Endodermal cell (in vitro differentiated cells): ENCODE results near the gene PLCB1. TPM values are rescaled to one million over a fixed set of nuclear protein-coding genes. Genes with fewer than 3 reads are reported as not detected.

Experiments
- DNase-seq: peaks from one replicate; pipeline ENCODE4 v3.0.0-alpha.2; 2017
- H3K27ac ChIP-seq: 2 replicates; pipeline ENCODE4 v1.5.1; 2013; ENCODE audit warnings: mild to moderate bottlenecking, low read depth, low read length, moderate library complexity
- H3K27me3 ChIP-seq: 2 replicates; pipeline ENCODE4 v1.6.1; 2013; ENCODE audit warnings: mild to moderate bottlenecking, low read length, moderate library complexity; ENCODE audit not compliant: insufficient read depth, control insufficient read depth, poor library complexity, severe bottlenecking
- H3K36me3 ChIP-seq: 2 replicates; pipeline ENCODE4 v1.7.0; 2013; ENCODE audit warnings: mild to moderate bottlenecking, low read length, moderate library complexity; ENCODE audit not compliant: control insufficient read depth, insufficient read depth
- H3K4me1 ChIP-seq: one replicate; pipeline ENCODE4 v1.7.0; 2013; ENCODE audit warnings: low read length; ENCODE audit not compliant: control insufficient read depth, insufficient read depth
- H3K4me3 ChIP-seq: 2 replicates; pipeline ENCODE4 v1.5.1; 2013; ENCODE audit warnings: mild to moderate bottlenecking, low read length, moderate library complexity
- H3K9ac ChIP-seq: 2 replicates; pipeline ENCODE4 v1.6.1; 2013; ENCODE audit warnings: mild to moderate bottlenecking, low read length, moderate library complexity; ENCODE audit not compliant: poor library complexity, severe bottlenecking; ENCODE audit errors: extremely low read depth
- H3K9me3 ChIP-seq: 2 replicates; pipeline ENCODE4 v1.6.1; 2013; ENCODE audit warnings: mild to moderate bottlenecking, low read length, moderate library complexity; ENCODE audit not compliant: control insufficient read depth
- H3K27ac Mint-ChIP-seq: 2 replicates; pipeline ENCODE4 v1.8.0; 2020; ENCODE audit warnings: mixed read lengths
- H3K27me3 Mint-ChIP-seq: 2 replicates; pipeline ENCODE4 v1.8.0; 2021; ENCODE audit warnings: mild to moderate bottlenecking, mixed read lengths; ENCODE audit not compliant: insufficient read depth
- H3K36me3 Mint-ChIP-seq: 2 replicates; pipeline ENCODE4 v1.8.0; 2020; ENCODE audit warnings: low read depth, mixed read lengths
- H3K4me1 Mint-ChIP-seq: 2 replicates; pipeline ENCODE4 v1.8.0; 2020; ENCODE audit warnings: mixed read lengths
- H3K4me3 Mint-ChIP-seq: 2 replicates; pipeline ENCODE4 v1.8.0; 2020; ENCODE audit warnings: mild to moderate bottlenecking, moderate library complexity, mixed read lengths
- H3K9me3 Mint-ChIP-seq: 2 replicates; pipeline ENCODE4 v1.8.0; 2020; ENCODE audit warnings: mild to moderate bottlenecking, mixed read lengths
- WGBS, 2 experiments: methylation state at CpG; one replicate each; pipeline versions ENCODE4 v1.1.5 to v1.1.7; 2013; ENCODE audit warnings: missing lambda C conversion rate in 2 of 2, mixed read lengths in 1 of 2; ENCODE audit not compliant: insufficient coverage in 1 of 2, insufficient read length in 1 of 2; 5-methylcytosine and 5-hydroxymethylcytosine counted together
- total RNA-seq, 2 donors: library from RNA; stranded (reverse); fragmentation: NEBNext Ultra II Directional in 1 of 2; extraction: Animal tissue kit (Norgen Biotek cat#: 25700) in 1 of 2; gene quantifications; 2 replicates in 1 of 2; 3 replicates in 1 of 2; pipeline ENCODE4 v1.2.1, GENCODE V29; 2021
- TF ChIP-seq, protein P1 (sequence below): fragments of 200-600 bp; sonication (generic); conservative IDR thresholded peaks from 2 replicates; pipeline ENCODE4 v1.5.0; 2021; ENCODE audit warnings: antibody characterized with exemption, mild to moderate bottlenecking

Gene PLCB1
- total RNA-seq, 2 donors from 2014 or later: 15.3 to 16.5 TPM

DNA sequence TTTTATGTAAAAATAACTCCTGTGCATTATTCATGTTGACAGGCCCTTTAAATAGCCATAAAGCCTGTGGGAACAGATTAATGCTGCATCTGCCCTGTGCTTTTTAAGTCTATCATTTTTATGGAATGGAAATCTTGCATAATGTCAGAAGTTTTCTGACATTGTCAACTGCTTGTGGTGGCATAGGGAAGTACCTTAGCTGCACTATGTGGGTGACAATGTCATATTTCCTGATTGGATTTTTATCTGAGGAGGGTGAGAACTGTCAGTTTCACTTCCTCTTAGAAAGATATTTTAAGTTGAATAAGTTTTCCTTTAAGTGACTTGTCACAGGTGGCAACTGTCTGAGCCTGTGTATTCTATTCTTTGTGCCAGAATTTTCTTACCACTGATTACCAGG is 267.9 kb downstream of the PLCB1 start:
- H3K9me3 Mint-ChIP-seq: peaks cover 4% of the 10 kb centered on the region
- H3K27me3 ChIP-seq: no peaks in the 10 kb centered on the region
- H3K27ac Mint-ChIP-seq: no peak overlapping the region
- H3K9ac ChIP-seq: no peak overlapping the region
- no peaks in the 10 kb centered on the region for H3K4me1 ChIP-seq
- H3K4me3 ChIP-seq: no peak overlapping the region
- no peak overlapping the region for H3K27ac ChIP-seq
- DNase-seq: no peak
- H3K27me3 Mint-ChIP-seq: no peaks in the 10 kb centered on the region
- no peaks in the 10 kb centered on the region for H3K36me3 Mint-ChIP-seq
- TF ChIP-seq, protein P1, sequence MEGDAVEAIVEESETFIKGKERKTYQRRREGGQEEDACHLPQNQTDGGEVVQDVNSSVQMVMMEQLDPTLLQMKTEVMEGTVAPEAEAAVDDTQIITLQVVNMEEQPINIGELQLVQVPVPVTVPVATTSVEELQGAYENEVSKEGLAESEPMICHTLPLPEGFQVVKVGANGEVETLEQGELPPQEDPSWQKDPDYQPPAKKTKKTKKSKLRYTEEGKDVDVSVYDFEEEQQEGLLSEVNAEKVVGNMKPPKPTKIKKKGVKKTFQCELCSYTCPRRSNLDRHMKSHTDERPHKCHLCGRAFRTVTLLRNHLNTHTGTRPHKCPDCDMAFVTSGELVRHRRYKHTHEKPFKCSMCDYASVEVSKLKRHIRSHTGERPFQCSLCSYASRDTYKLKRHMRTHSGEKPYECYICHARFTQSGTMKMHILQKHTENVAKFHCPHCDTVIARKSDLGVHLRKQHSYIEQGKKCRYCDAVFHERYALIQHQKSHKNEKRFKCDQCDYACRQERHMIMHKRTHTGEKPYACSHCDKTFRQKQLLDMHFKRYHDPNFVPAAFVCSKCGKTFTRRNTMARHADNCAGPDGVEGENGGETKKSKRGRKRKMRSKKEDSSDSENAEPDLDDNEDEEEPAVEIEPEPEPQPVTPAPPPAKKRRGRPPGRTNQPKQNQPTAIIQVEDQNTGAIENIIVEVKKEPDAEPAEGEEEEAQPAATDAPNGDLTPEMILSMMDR: no peak
- H3K36me3 ChIP-seq: no peaks in the 10 kb centered on the region
- no peak overlapping the region for H3K4me3 Mint-ChIP-seq
- peaks cover 8% of the 10 kb centered on the region for H3K4me1 Mint-ChIP-seq
- H3K9me3 ChIP-seq: no peaks in the 10 kb centered on the region

- H3K4me1 Mint-ChIP-seq: peaks cover 8% of the 10 kb centered on the region
- H3K36me3 ChIP-seq: no peaks in the 10 kb centered on the region
- H3K27ac Mint-ChIP-seq: no peak overlapping the region
- H3K27me3 Mint-ChIP-seq: no peaks in the 10 kb centered on the region
- no peaks in the 10 kb centered on the region for H3K9me3 ChIP-seq
- no peaks in the 10 kb centered on the region for H3K27me3 ChIP-seq
- no peak overlapping the region for H3K4me3 Mint-ChIP-seq
- 95 to 100% methylated on average over 1 to 2 of the region's 3 CpGs for WGBS, 2 experiments
- DNase-seq: no peak
- H3K9me3 Mint-ChIP-seq: peaks cover 4% of the 10 kb centered on the region
- no peaks in the 10 kb centered on the region for H3K4me1 ChIP-seq
- no peak overlapping the region for H3K27ac ChIP-seq
- H3K4me3 ChIP-seq: no peak overlapping the region
- no peaks in the 10 kb centered on the region for H3K36me3 Mint-ChIP-seq
- TF ChIP-seq, protein P1: no peak
- no peak overlapping the region for H3K9ac ChIP-seq
These were observed 268.4 kb downstream of the PLCB1 start for GRCh38 chr20:8400486-8400885.

- no peaks in the 10 kb centered on the region for H3K4me1 ChIP-seq
- Mint-ChIP-seq H3K4me1 (peaks cover 8% of the 10 kb centered on the region), H3K27me3 (no peaks in the 10 kb centered on the region), H3K9me3 (peaks cover 4% of the 10 kb centered on the region), H3K27ac (no peak overlapping the region), H3K4me3 (no peak overlapping the region), H3K36me3 (no peaks in the 10 kb centered on the region)
- H3K9me3 ChIP-seq: no peaks in the 10 kb centered on the region
- H3K4me3 ChIP-seq: no peak overlapping the region
- no peak for DNase-seq
- H3K36me3 ChIP-seq: no peaks in the 10 kb centered on the region
- H3K27ac ChIP-seq: no peak overlapping the region
- no peak overlapping the region for H3K9ac ChIP-seq
- TF ChIP-seq, protein P1: no peak
- H3K27me3 ChIP-seq: no peaks in the 10 kb centered on the region
These were observed 269.5 kb downstream of the PLCB1 start for GRCh38 chr20:8401556-8401955.
